ENCODE measurements around the gene PPP6C. TPM values are rescaled to one million over a fixed set of nuclear protein-coding genes. Genes with fewer than 3 reads are reported as not detected.
"Not testable (repeated sequence)": the region's sequence is repeated elsewhere in the genome, so short reads cannot be mapped to it uniquely, and the experiment has no call there.

PPP6C gene
- 10 to 100 TPM; 36.0 to 47.0 TPM for total RNA-seq
- polyA plus RNA-seq: 10 to 100 TPM; 22.5 to 26.9 TPM
- long read RNA-seq, donor 1, full-length matches to known transcripts: 70 of 79 reads
- long read RNA-seq, donor 1, partial matches to known transcripts: 1 of 79 reads
- long read RNA-seq, donor 1, other reads (novel, unspliced or antisense): 8 of 79 reads
- long read RNA-seq, donor 2, full-length matches to known transcripts: 21 of 27 reads
- long read RNA-seq, donor 2, partial matches to known transcripts: 0 of 27 reads
- long read RNA-seq, donor 2, other reads (novel, unspliced or antisense): 6 of 27 reads

GRCh38 chr9:125189361-125190289 lies at the start of gene PPP6C:
Gene PPP6C (minus strand): TSS chr9:125189803. CDS start chr9:125189718, 85 bp downstream.
- no peaks in the 10 kb centered on the region for H3K9me3 ChIP-seq (ENCODE audit: control insufficient read depth, low read length)
- no peaks in the 10 kb centered on the region for H3K36me3 ChIP-seq (ENCODE audit: control insufficient read depth in 1 of 2, insufficient read depth in 2 of 2, low read length in 1 of 2)
- H3K27me3 ChIP-seq (ENCODE audit: control insufficient read depth in 1 of 2, insufficient read depth in 2 of 2, low read length in 1 of 2): no peaks in the 10 kb centered on the region
- 0% methylated on average over 72 to 82 of the region's 82 CpGs for WGBS, 2 donors
- peak; percentile 99 for ATAC-seq (ENCODE audit: low FRiP score)
- intact Hi-C loops (cut with DNase I): loop anchor here in 1 of 2 donors (2.0 to 10.0 kb wide), 2 partner anchors 23 to 45 kb away; partner anchors contain the start of gene SCAI
- H3K27ac ChIP-seq (ENCODE audit: low read depth in 1 of 2, low read length in 2 of 2): peak within 1 kb of the TSS; percentile 84 to 90
- H3K4me3 ChIP-seq (ENCODE audit: low read length in 2 of 2): peak within 1 kb of the TSS; percentile 81 to 84
- H3K4me1 ChIP-seq (ENCODE audit: control insufficient read depth in 1 of 2, insufficient read depth in 2 of 2, low read length in 2 of 2): no peaks in the 10 kb centered on the region
- peak; percentile 99 to 100 for DNase-seq

- peaks cover 0 to 2% of the 10 kb centered on the region in 2 donors for H3K4me1 ChIP-seq (ENCODE audit: control insufficient read depth in 1 of 2, insufficient read depth in 2 of 2, low read length in 2 of 2)
- DNase-seq: peak in 1 of 2 donors; percentile 34
- intact Hi-C loops (cut with DNase I): no loop called here
- 80 to 84% methylated on average over 14 of the region's 14 CpGs for WGBS, 2 donors
- H3K27me3 ChIP-seq (ENCODE audit: control insufficient read depth in 1 of 2, insufficient read depth in 2 of 2, low read length in 1 of 2): no peaks in the 10 kb centered on the region
- H3K4me3 ChIP-seq (ENCODE audit: low read length in 2 of 2): peak overlapping the region in 1 of 2 donors; percentile 18
- H3K27ac ChIP-seq (ENCODE audit: low read depth in 1 of 2, low read length in 2 of 2): no peak overlapping the region
- ATAC-seq (ENCODE audit: low FRiP score): no peak
- no peaks in the 10 kb centered on the region for H3K9me3 ChIP-seq (ENCODE audit: control insufficient read depth, low read length)
- peaks cover 3 to 9% of the 10 kb centered on the region in 2 donors for H3K36me3 ChIP-seq (ENCODE audit: control insufficient read depth in 1 of 2, insufficient read depth in 2 of 2, low read length in 1 of 2)
Measured at GRCh38 chr9:125238915-125239446, 49.4 kb upstream of the PPP6C start.

- H3K36me3 ChIP-seq (ENCODE audit: control insufficient read depth in 1 of 2, insufficient read depth in 2 of 2, low read length in 1 of 2): peaks cover 3 to 9% of the 10 kb centered on the region in 2 donors
Measured at GRCh38 chr9:125238127-125238914, 48.7 kb upstream of the PPP6C start.

GRCh38 chr9:125236520-125237159 lies 47.0 kb upstream of the PPP6C start:
- 74% methylated on average over 5 of the region's 5 CpGs for WGBS, 2 donors
- H3K36me3 ChIP-seq (ENCODE audit: control insufficient read depth in 1 of 2, insufficient read depth in 2 of 2, low read length in 1 of 2): peaks cover 3 to 11% of the 10 kb centered on the region in 2 donors
- intact Hi-C loops (cut with DNase I); DNase-seq; ATAC-seq (ENCODE audit: low FRiP score); H3K4me3 ChIP-seq (ENCODE audit: low read length in 2 of 2); H3K27me3 ChIP-seq (ENCODE audit: control insufficient read depth in 1 of 2, insufficient read depth in 2 of 2, low read length in 1 of 2); H3K9me3 ChIP-seq (ENCODE audit: control insufficient read depth, low read length); H3K27ac ChIP-seq (ENCODE audit: low read depth in 1 of 2, low read length in 2 of 2); H3K4me1 ChIP-seq (ENCODE audit: control insufficient read depth in 1 of 2, insufficient read depth in 2 of 2, low read length in 2 of 2): not testable (repeated sequence)

More at GRCh38 chr9:125238127-125238914, 48.7 kb upstream of the PPP6C start:
- no peaks in the 10 kb centered on the region for H3K9me3 ChIP-seq (ENCODE audit: control insufficient read depth, low read length)
- peak overlapping the region in 1 of 2 donors; percentile 18 for H3K4me3 ChIP-seq (ENCODE audit: low read length in 2 of 2)
- intact Hi-C loops (cut with DNase I): no loop called here
- ATAC-seq (ENCODE audit: low FRiP score): no peak
- no peaks in the 10 kb centered on the region for H3K27me3 ChIP-seq (ENCODE audit: control insufficient read depth in 1 of 2, insufficient read depth in 2 of 2, low read length in 1 of 2)
- H3K4me1 ChIP-seq (ENCODE audit: control insufficient read depth in 1 of 2, insufficient read depth in 2 of 2, low read length in 2 of 2): peaks cover 0 to 2% of the 10 kb centered on the region in 2 donors
- WGBS, 2 donors: 73 to 80% methylated on average over 7 of the region's 7 CpGs
- H3K27ac ChIP-seq (ENCODE audit: low read depth in 1 of 2, low read length in 2 of 2): no peak overlapping the region
- peak in 1 of 2 donors; percentile 0 for DNase-seq

GRCh38 chr9:125235804-125236519 lies 46.4 kb upstream of the PPP6C start:
- peaks cover 0 to 2% of the 10 kb centered on the region in 2 donors for H3K4me1 ChIP-seq (ENCODE audit: control insufficient read depth in 1 of 2, insufficient read depth in 2 of 2, low read length in 2 of 2)
- DNase-seq (no peak), ATAC-seq (ENCODE audit: low FRiP score) (no peak)
- H3K27me3 ChIP-seq (ENCODE audit: control insufficient read depth in 1 of 2, insufficient read depth in 2 of 2, low read length in 1 of 2): no peaks in the 10 kb centered on the region
- H3K4me3 ChIP-seq (ENCODE audit: low read length in 2 of 2): no peak overlapping the region
- peaks cover 3 to 11% of the 10 kb centered on the region in 2 donors for H3K36me3 ChIP-seq (ENCODE audit: control insufficient read depth in 1 of 2, insufficient read depth in 2 of 2, low read length in 1 of 2)
- intact Hi-C loops (cut with DNase I): no loop called here
- no peak overlapping the region for H3K27ac ChIP-seq (ENCODE audit: low read depth in 1 of 2, low read length in 2 of 2)
- H3K9me3 ChIP-seq (ENCODE audit: control insufficient read depth, low read length): no peaks in the 10 kb centered on the region
- WGBS, 2 donors: 42 to 46% methylated on average over 5 of the region's 5 CpGs

- 92% methylated on average over 8 of the region's 8 CpGs for WGBS, 2 donors
- ATAC-seq (ENCODE audit: low FRiP score); intact Hi-C loops (cut with DNase I); H3K4me3 ChIP-seq (ENCODE audit: low read length in 2 of 2); H3K4me1 ChIP-seq (ENCODE audit: control insufficient read depth in 1 of 2, insufficient read depth in 2 of 2, low read length in 2 of 2); H3K9me3 ChIP-seq (ENCODE audit: control insufficient read depth, low read length); H3K27me3 ChIP-seq (ENCODE audit: control insufficient read depth in 1 of 2, insufficient read depth in 2 of 2, low read length in 1 of 2); H3K27ac ChIP-seq (ENCODE audit: low read depth in 1 of 2, low read length in 2 of 2): not testable (repeated sequence)
- H3K36me3 ChIP-seq (ENCODE audit: control insufficient read depth in 1 of 2, insufficient read depth in 2 of 2, low read length in 1 of 2): peaks cover 1 to 11% of the 10 kb centered on the region in 2 donors
- peak in 1 of 2 donors; percentile 45 for DNase-seq
Measured at GRCh38 chr9:125234099-125234498, 44.5 kb upstream of the PPP6C start.

GRCh38 chr9:125233678-125234077 lies 44.1 kb upstream of the PPP6C start:
- WGBS, 2 donors: 52 to 55% methylated on average over 3 of the region's 3 CpGs
- no peak for ATAC-seq (ENCODE audit: low FRiP score)
- intact Hi-C loops (cut with DNase I): no loop called here
- peaks cover 0 to 8% of the 10 kb centered on the region in 2 donors for H3K36me3 ChIP-seq (ENCODE audit: control insufficient read depth in 1 of 2, insufficient read depth in 2 of 2, low read length in 1 of 2)
- peaks cover 0 to 2% of the 10 kb centered on the region in 2 donors for H3K4me1 ChIP-seq (ENCODE audit: control insufficient read depth in 1 of 2, insufficient read depth in 2 of 2, low read length in 2 of 2)
- H3K27me3 ChIP-seq (ENCODE audit: control insufficient read depth in 1 of 2, insufficient read depth in 2 of 2, low read length in 1 of 2): no peaks in the 10 kb centered on the region
- no peak overlapping the region for H3K4me3 ChIP-seq (ENCODE audit: low read length in 2 of 2)
- DNase-seq: no peak
- no peak overlapping the region for H3K27ac ChIP-seq (ENCODE audit: low read depth in 1 of 2, low read length in 2 of 2)
- H3K9me3 ChIP-seq (ENCODE audit: control insufficient read depth, low read length): no peaks in the 10 kb centered on the region

Measured in aorta (tissue), 5 donors.